ENCODE results near the gene PRDX5.

The PRDX5 gene

DNA sequence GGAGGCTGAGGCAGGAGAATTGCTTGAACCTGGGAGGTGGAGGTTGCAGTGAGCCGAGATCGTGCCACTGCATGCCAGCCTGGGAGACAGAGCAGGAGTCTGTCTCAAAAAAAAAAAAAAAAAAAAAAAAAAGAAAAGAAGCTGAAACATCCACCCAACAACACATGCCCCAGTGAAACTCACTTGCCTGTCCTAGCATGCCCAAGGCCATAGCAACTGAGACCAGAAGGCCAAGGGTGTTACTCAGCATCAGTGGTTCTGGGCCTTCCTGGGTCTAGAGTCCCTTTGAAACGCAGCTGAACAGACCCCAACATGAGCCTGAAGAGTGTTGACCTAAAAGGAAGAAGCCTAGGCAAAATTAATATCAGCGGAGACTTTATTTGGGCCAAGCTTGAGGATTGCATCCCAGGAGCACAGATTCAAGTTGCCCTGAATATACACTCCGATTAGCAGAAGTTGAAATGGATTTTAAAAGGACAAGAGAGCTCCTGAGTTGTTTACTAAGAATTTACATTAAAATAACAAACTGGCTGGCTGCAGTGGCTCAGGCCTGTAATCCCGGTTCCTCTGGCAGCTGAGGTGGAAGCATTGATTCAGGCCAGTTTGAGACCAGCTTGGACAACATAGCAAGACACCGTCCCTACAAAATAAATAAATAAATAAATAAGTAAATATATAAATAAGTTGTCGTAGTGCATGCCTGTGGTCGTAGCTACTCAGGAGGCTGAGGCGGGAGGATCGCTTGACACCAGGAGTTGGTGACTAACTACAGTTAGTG, 7.0 kb downstream of the PRDX5 start:
- no peak for DNase-seq (ENCODE audit: low spot score)

DNA sequence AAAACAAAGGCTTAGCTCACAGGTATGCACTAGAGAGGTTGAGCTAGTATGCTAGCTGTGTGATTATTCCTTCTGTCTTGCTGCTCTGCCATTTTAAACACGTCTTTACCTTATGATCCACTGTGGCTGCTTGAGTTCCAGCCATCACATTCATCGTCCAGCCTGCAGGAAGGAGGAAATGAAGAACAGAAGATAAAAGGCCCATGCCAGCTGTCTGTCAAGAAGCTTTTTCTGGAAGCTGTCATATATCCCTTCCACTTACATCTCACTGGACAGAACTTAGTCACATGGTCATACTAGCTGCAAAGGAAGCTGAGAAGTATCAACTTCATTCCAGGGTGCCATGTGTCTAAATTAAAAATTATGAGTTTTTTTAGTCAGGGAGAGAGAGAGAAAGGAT, 9.5 kb downstream of the PRDX5 start:
- no peak for DNase-seq (ENCODE audit: low spot score)

DNA sequence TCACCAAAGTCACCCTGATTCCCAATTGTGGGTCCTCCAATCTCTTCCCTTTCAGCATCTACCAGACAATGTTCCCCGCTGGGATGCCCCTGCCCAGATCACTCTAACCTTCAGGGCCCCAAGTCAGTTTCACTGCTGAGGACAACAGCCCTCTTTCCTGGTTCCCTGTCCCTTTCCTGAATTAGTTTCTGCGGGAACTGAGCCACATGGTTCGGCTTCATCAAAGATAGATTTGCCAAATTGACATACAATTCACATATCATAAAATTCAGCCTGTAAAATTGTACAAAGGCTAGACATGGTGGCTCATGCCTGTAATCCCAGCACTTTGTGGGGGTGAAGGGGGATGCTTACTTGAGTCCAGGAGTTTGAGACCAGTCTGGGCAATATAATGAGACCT, 10.1 kb downstream of the PRDX5 start:
- DNase-seq (ENCODE audit: low spot score), result no peak

DNA sequence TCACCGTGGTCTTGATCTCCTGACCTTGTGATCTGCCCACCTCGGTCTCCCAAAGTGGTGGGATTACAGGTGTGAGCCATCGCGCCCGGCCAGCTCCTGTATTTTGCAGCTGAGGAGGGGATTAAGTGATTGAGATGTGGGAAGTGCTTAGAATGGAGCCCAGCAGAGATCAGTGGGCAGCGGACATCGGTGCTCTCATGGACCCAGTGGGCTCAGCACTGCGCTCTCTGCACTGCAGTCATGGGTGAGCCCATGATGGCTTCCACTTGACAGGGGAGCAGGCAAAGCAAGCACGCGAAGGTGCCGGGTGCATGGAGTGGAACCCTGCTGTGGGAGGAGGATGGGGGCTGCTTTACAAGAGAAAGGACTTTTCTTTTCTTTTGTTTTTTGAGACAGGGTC, 13.0 kb downstream of the PRDX5 start:
- no peak for DNase-seq (ENCODE audit: low spot score)

DNA sequence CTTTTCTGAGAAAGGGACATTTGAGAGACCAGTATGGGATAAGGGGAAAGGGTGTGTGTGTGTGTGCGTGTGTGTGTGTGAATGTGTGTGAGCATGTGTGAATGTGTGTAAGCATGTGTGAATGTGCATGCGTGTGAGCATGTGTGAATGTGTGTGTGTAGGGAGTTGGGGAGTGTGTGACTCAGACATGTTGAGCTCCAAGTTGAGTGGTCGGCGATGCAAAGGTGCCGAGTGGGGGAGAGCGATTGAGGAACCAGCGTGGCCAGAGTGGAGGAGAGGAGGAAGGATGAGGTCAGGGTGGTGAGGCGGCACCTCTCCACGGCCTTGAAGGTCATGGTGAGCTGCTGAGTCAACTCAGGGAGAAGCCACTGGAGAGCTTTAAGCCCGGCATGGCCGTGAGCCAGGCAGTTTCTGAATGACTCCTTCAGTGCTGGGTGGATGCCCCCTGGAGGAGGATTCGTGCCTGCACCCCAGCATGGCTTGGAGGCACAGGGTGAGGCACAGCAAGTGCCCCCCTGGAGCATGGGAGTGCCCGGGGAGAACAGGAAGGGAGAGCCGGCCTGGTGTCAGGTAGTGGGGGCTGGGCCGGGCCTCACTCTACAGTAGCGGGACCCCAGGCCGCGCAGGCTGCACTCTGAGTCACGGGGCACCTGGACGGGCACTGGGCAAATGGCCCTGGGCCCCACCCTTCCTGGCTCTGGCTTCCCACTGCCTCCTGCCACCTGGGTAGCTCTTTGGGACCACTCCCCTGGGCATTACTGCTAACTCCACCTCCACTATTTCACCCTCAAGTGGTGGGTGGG, 13.8 kb downstream of the PRDX5 start:
- peak; percentile 81 for DNase-seq (ENCODE audit: low spot score)

DNA sequence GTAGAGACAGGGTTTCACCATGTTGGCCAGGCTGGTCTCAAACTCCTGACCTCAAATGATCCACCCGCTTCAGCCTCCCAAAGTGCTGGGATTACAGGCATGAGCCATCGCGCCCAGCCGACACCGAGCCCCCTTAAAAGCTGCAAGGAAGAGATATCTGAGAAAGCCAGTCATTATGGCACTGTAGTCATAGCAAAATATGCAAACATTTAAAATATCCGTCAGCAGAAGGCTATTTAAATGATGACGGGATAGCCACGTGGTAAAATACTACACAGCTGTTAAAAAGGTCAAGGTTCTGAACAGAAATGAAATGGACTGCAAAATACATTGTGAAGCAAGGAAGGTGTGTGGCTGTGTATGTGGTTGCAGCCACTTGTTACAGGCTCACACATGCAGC, 15.6 kb downstream of the PRDX5 start:
- DNase-seq (ENCODE audit: low spot score), result no peak

DNA sequence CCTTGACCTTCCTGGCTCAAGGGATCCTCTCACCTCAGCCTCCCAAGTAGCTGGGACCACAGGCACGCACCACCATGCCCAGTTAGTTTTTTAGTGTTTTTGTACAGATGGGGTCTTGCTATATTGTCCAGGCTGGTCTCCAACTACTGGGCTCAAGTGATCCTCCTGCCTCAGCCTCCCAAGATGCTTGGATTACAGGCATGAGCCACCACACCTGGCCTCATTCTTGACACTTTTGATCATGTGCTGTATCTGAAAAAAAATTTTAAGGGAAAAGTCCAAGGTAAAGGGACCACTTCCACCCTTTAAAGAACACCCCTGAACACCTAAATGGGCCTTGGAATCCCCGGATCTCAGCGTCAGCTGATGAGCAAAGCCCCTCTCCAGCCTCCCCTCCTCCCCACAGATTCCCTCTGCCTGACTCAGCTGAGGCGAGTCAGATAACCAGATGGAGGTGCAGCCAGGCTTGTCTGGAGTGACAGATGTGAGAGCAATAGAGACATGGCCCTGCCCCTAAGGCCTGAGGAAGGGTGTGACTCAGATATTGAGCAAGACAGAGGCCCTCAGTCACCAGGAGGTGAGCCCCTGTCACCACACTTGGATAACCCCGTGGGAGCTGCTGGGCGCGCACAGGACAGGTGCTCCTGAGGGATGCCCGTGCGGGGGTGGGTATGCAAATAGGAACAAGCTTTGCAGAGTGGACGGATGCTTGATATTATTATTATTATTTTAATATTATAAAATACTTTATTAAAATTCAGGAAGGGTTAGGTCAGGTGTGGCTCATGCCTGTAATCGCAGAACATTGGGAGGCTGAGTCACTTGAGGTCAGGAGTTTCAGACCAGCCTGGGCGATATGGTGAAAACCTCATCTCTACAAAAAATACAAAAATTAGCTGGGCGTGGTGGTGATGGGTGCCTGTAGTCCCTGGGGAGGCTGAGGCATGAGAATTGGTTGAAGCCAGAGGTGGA, 17.1 kb downstream of the PRDX5 start:
- peak; percentile 88 for DNase-seq (ENCODE audit: low spot score)

DNA sequence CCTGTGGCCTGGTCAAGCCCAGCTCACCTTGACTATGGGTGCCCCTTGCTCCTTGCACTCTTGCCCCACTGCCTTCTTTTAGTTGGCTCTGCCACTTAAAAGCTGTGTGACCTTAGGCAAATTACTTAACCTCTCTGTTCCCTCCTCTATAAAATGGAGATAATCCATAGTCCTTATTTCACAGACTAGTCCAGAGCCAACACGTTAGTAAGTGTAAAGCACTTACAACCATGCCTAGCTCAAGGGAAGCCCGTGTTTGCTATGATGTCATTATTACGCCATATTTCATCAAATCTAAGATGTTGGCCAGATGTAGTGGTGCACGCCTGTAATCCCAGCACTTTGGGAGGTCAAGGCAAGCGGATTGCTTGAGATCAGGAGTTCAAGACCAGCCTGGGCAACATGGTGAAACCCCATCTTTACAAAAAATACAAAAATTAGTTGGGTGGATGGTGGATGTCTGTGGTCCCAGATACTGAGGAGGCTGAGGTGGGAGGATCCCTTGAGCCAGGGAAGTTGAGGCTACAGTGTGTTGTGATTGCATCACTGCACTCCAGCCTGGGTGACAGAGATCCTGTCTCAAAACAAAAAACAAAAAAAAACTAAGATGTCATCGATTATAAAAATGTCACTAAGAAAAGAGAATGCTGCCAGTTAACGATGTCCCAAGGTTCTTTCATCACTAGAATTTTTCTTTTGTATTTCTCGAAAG, 19.8 kb downstream of the PRDX5 start:
- no peak for DNase-seq (ENCODE audit: low spot score)

DNA sequence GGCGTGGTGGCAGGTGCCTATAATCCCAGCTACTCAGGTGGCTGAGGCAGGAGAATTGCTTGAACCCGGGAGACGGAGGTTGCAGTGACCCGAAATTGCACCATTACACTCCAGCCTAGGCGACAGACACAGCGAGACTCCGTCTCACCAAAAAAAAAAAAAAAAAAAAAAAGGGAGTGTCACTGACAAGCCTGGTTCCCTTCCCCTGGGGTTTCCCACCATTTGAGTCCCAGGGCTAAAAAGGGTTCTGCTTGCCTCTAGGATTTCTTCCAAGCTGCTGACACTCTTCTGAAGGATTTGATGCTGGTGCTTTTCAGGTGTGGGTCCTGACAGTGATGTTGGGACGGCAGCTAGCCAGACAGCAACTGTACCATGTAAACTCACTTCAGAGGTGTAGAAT, 20.8 kb downstream of the PRDX5 start:
- no peak for DNase-seq (ENCODE audit: low spot score)

DNA sequence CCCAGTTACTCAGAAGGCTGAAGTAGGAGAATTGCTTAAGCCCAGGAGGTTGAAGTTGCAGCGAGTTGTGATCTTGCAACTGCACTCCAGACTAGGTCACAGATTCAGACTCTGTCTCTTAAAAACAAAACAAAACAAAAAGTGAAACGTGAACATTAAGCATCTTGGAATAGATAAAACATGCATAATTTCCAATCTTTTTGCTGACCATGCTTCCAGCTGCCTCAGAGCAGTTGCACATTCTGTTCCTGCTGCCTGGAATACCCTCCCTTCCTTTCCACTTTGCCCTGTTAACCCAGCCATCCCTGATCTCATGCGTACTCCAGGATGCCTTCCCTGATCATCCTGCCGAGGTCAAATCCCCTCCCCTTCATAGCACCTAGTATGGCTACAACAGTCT, 21.4 kb downstream of the PRDX5 start:
- DNase-seq (ENCODE audit: low spot score), result no peak

DNA sequence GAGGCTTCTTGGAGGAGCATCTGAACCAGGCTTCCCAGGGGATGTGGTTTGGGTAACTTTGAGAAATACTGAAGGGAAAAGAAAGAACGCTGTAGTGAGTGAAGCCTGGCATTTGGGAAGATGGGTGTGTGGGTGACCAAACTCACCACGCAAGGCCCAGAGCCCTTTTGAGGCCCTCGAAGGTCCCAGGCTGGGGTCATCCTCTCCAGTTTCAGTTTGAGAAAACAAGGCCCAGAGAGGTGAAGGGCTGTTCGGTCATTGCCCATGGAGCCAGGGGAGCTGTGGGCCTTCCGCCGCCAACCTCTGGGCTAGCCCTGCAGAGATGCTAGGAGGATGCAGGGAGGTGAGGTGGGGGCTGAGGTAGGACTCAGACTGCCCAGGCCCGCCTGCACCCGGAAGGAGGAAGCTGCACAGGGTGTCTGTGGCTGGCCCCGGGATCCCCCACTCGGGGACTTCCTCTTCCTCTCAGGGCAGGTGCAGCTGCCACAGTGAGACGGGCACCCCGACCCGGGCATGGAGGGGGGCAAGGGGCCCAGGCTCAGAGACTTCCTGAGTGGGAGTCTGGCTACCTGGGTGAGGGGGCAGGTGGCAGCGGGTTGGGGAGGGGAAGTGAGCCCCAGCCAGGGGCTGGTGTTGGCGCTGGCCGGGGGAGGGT, 22.0 kb downstream of the PRDX5 start, which contains the start of gene CCDC88B:
Gene CCDC88B, plus strand, starts transcription at position 451 of the 655 bp plus-strand sequence. Its CDS starts 63 bp downstream, at position 514.
- DNase-seq (ENCODE audit: low spot score), result no peak

DNA sequence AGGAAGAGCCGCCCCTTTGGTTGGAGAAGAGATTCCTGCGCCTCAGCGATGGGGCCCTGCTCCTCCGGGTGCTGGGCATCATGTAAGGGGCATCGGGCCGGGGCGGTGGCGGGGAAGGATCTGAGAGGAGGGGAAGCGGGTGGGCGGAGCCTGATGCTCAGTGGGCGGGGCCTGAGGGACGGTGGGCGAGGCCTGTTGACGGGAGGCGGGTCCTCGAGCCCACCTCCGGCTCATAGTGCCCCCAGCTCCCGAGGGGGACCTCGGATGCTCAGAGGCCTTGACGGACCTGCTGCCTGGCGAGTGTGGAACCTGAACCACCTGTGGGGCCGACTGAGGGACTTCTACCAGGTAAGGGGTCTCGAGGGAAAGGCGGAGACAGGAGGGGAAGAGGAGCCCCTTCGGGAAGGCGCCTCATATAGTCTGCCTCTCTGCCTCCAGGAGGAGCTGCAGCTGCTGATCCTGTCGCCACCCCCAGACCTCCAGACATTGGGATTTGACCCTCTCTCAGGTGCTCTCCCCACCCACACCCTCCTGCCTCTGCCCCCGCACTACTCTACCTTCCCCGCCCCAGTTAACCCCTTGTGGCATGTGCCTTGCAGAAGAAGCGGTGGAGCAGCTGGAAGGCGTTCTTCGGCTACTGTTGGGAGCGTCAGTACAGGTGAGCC, 22.9 kb downstream of the PRDX5 start:
- DNase-seq (ENCODE audit: low spot score), result no peak

DNA sequence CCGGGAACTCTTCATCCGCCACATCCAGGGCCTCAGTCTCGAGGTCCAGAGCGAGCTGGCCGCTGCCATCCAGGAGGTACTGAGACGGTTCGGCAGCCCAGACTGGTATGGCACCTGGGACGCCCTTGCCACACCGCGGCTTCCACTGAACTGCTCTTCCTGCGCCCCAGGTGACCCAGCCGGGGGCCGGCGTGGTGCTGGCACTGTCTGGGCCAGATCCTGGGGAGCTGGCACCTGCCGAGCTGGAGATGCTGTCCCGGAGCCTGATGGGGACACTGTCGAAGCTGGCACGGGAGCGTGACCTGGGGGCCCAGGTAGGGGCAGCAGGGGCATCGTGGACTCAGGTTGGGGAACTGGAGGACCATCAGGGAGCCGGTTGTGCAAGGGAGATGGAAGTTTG, 23.5 kb downstream of the PRDX5 start:
- DNase-seq (ENCODE audit: low spot score), result no peak

DNA sequence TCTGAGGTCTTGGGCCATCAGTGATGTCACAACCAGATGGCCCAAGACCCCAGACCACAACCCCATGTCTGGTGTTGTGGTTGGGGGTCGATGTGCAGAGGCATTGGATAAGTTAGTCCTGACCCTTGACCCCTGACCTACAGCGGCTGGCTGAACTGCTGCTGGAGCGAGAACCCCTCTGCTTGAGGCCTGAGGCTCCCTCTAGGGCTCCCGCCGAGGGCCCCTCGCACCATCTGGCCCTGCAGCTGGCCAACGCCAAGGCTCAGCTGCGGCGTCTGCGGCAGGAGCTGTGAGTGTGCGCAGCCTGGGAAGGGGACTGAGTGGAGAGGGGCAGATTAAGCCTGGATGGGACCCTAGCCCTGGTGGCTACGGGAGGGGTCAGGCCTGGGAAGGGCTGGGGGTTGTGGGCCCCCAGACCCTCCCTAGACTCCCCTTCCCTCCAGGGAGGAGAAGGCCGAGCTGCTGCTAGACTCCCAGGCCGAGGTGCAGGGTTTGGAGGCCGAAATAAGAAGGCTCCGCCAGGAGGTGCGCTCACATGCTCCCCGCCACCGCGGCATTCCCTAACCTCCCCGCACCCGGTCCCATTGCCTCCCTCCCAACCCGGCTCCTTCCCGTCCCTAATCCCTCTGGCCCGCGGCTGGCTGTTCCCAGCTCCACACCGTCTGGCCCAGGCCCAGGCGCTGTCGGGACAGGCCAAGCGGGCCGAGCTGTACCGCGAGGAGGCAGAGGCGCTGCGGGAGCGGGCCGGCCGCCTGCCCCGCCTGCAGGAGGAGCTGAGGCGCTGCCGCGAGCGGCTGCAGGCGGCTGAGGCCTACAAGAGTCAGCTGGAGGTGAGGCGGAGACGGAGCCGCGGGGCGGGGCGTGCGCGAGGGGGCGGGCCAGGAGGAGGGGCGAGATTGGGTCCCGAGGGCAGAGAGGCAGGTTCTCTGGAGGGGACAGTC, 24.2 kb downstream of the PRDX5 start:
- peak; percentile 94 for DNase-seq (ENCODE audit: low spot score)

DNA sequence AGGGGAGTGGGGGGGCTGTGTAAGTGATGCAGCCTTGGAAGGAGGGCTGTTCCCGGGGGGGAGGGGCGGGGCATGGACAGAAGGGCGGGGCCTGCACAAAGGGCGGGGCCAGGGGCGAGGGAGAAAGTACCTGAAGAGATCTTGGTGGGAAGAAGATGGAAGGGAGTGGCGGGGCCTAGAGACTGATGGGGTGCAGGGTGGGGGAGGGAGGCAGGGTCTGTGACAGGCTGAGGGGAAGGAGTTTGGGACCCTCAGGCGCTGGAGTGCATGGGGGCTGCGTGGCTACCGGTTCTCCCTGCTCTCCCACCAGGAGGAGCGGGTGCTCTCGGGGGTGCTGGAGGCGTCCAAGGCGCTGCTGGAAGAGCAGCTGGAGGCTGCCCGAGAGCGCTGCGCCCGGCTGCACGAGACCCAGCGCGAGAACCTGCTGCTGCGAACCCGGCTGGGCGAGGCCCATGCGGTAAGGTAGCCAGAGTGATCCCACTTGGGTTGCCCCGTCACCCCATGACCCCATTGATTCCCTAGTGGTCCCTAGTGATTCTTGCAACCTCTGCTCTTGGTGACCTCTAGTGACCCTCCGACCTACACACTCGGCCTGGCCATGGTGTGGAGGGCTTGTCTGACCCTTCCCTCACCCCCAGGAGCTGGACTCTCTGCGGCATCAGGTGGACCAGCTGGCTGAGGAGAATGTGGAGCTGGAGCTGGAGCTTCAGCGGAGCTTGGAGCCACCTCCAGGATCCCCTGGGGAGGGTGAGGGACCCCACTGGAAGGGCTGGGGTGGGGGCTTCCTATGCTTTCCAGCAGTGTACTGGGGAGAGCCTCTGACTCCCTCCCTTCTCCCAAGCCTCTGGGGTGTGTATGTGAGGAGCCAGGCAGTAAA, 25.2 kb downstream of the PRDX5 start:
- no peak for DNase-seq (ENCODE audit: low spot score)

DNA sequence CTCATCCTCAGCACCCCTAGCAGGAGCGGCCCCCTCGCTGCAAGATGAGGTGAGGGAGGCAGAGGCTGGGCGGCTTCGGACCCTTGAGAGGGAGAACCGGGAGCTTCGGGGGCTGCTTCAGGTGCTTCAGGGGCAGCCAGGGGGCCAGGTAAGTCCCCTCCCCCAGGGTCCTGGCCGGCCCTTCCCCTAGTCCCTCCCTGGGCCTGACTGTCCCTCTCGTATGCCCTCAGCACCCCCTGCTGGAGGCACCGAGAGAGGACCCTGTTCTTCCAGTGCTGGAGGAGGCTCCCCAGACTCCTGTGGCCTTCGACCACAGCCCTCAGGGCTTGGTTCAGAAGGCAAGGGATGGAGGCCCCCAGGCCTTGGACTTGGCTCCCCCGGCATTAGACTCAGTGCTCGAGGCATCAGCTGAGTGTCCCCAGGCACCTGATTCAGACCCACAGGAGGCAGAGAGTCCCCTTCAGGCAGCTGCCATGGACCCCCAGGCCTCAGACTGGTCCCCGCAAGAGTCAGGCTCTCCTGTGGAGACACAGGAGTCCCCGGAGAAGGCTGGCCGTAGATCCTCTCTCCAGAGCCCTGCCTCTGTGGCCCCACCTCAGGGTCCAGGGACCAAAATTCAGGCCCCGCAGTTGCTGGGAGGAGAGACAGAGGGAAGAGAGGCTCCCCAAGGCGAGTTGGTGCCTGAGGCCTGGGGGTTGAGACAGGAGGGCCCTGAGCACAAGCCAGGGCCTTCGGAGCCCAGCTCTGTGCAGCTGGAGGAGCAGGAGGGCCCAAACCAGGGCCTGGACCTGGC, 26.0 kb downstream of the PRDX5 start:
- DNase-seq (ENCODE audit: low spot score), result peak; percentile 65

DNA sequence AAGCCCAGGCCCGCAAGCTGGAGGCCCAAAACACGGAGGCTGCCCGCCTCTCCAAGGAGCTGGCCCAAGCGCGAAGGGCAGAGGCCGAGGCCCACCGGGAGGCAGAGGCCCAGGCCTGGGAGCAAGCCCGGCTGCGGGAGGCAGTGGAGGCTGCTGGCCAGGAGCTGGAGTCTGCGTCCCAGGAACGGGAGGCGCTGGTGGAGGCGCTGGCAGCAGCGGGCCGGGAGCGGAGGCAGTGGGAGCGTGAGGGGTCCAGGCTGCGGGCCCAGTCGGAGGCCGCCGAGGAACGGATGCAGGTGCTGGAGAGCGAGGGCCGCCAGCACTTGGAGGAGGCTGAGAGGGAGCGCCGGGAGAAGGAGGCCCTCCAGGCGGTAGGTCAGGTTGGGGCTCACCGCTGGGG, 26.9 kb downstream of the PRDX5 start:
- no peak for DNase-seq (ENCODE audit: low spot score)
